ENCODE results near the gene OR6K6. TPM values are rescaled to one million over a fixed set of nuclear protein-coding genes. Genes with fewer than 3 reads are reported as not detected.

OR6K6 gene
- total and polyA plus RNA-seq, 9 donors: not detected

- intact Hi-C loops (cut with DNase I): no loop called here
- TF ChIP-seq EP300 (IDR thresholded peaks at IDR 0.05) (no peak), POLR2A (IDR thresholded peaks at IDR 0.05) (no peak)
- TF ChIP-seq, protein P1, sequence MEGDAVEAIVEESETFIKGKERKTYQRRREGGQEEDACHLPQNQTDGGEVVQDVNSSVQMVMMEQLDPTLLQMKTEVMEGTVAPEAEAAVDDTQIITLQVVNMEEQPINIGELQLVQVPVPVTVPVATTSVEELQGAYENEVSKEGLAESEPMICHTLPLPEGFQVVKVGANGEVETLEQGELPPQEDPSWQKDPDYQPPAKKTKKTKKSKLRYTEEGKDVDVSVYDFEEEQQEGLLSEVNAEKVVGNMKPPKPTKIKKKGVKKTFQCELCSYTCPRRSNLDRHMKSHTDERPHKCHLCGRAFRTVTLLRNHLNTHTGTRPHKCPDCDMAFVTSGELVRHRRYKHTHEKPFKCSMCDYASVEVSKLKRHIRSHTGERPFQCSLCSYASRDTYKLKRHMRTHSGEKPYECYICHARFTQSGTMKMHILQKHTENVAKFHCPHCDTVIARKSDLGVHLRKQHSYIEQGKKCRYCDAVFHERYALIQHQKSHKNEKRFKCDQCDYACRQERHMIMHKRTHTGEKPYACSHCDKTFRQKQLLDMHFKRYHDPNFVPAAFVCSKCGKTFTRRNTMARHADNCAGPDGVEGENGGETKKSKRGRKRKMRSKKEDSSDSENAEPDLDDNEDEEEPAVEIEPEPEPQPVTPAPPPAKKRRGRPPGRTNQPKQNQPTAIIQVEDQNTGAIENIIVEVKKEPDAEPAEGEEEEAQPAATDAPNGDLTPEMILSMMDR (IDR thresholded peaks at IDR 0.05): no peak
- Histone ChIP-seq H3K36me3 (no peaks in the 10 kb centered on the region), H3K9me3 (no peaks in the 10 kb centered on the region), H3K4me3 (no peak overlapping the region), H3K4me1 (ENCODE audit: insufficient read depth) (no peaks in the 10 kb centered on the region), H3K27ac (no peak overlapping the region), H3K27me3 (no peaks in the 10 kb centered on the region)
- no peak for DNase-seq
- 95 to 98% (median 95%) methylated on average over 5 of the region's 5 CpGs for WGBS, 3 donors
Observed at GRCh38 chr1:158724442-158724841, 30.1 kb upstream of the OR6K6 start.

DNA sequence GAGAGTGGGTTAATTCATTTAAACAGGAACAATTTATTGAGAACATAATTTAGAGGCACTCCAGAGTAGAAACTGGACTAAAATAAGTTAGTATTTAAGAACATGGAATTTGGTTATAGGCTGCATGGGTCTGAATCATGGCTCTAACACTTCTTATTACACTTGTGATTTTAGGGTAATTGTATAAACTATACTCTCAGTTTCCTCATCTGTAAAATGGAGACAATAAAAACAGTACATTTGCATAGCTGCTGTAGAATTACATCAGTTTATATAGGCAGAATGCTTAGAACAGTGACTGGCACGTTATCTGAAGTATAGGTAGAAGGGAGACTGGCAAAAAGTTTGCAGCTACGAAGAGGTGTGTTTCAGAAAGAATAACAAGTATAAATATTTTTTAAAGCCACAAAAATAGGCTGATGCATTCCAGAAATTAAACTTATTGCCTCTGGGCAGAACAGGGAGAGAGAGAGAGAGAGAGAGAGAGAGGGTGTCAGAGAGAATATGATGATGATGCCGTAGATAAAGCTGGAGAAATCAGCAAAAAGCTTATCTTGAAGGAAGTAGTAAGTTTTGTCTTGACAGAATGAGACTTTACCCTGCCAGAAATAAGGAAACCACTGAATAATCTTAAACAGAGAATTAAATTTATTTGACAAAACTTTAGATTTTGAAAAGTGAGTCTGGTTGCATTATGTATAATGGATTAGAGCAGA lies 25.9 kb upstream of the OR6K6 start:
- H3K27ac ChIP-seq: no peak overlapping the region
- H3K36me3 ChIP-seq: no peaks in the 10 kb centered on the region
- 57 to 76% (median 66%) methylated on average over 3 of the region's 3 CpGs for WGBS, 3 donors
- H3K4me1 ChIP-seq (ENCODE audit: insufficient read depth): no peaks in the 10 kb centered on the region
- intact Hi-C loops (cut with DNase I): no loop called here
- H3K27me3 ChIP-seq: no peaks in the 10 kb centered on the region
- H3K9me3 ChIP-seq: no peaks in the 10 kb centered on the region
- no peak for TF ChIP-seq POLR2A (IDR thresholded peaks at IDR 0.05)
- TF ChIP-seq, protein P1 (IDR thresholded peaks at IDR 0.05): no peak
- TF ChIP-seq EP300 (IDR thresholded peaks at IDR 0.05): no peak
- H3K4me3 ChIP-seq: no peak overlapping the region
- DNase-seq: no peak

- Histone ChIP-seq H3K36me3 (no peaks in the 10 kb centered on the region), H3K27me3 (no peaks in the 10 kb centered on the region), H3K4me1 (ENCODE audit: insufficient read depth) (no peaks in the 10 kb centered on the region), H3K4me3 (no peak overlapping the region), H3K9me3 (no peaks in the 10 kb centered on the region), H3K27ac (no peak overlapping the region)
- WGBS, 3 donors: 75 to 78% (median 75%) methylated on average over 4 of the region's 4 CpGs
- DNase-seq: no peak
- TF ChIP-seq EP300 (IDR thresholded peaks at IDR 0.05): no peak
- TF ChIP-seq, protein P1 (IDR thresholded peaks at IDR 0.05): no peak
- TF ChIP-seq POLR2A (IDR thresholded peaks at IDR 0.05): no peak
- intact Hi-C loops (cut with DNase I): no loop called here
Observed at GRCh38 chr1:158730453-158730852, 24.1 kb upstream of the OR6K6 start.

- no peaks in the 10 kb centered on the region for H3K4me1 ChIP-seq (ENCODE audit: insufficient read depth)
- H3K36me3 ChIP-seq: no peaks in the 10 kb centered on the region
- intact Hi-C loops (cut with DNase I): no loop called here
- TF ChIP-seq, protein P1 (IDR thresholded peaks at IDR 0.05): no peak
- TF ChIP-seq POLR2A (IDR thresholded peaks at IDR 0.05) (no peak), EP300 (IDR thresholded peaks at IDR 0.05) (no peak)
- H3K27me3 ChIP-seq: no peaks in the 10 kb centered on the region
- no peaks in the 10 kb centered on the region for H3K9me3 ChIP-seq
- DNase-seq: no peak
- H3K27ac ChIP-seq: no peak overlapping the region
- no peak overlapping the region for H3K4me3 ChIP-seq
- WGBS, 3 donors: 85 to 96% (median 89%) methylated on average over 4 of the region's 4 CpGs
Observed at GRCh38 chr1:158731707-158732106, 22.8 kb upstream of the OR6K6 start.

Data from ovary (tissue), 9 donors.